Stimulated activated CD4-positive, alpha-beta T cell treated with anti-CD3 and anti-CD28 coated beads, Interleukin-1b, Interleukin-23, amount 100 ng/mL, for 48 hours (primary cell): ENCODE results near the gene ABCG1.
"Not testable (repeated sequence)": the region's sequence is repeated elsewhere in the genome, so short reads cannot be mapped to it uniquely, and the experiment has no call there.

Source experiments
- DNase-seq: peaks from one replicate; pipeline ENCODE4 v3.0.0-alpha.2; 2020

ABCG1 gene

GRCh38 chr21:42218836-42219605 is at the start of gene ABCG1:
Gene ABCG1 (plus strand): TSS chr21:42219140. CDS start chr21:42219263, 123 bp downstream.
- DNase-seq: peak; percentile 34

- DNase-seq: no peak
Observed at GRCh38 chr21:42169758-42170157, 49.2 kb upstream of the ABCG1 start.

DNA sequence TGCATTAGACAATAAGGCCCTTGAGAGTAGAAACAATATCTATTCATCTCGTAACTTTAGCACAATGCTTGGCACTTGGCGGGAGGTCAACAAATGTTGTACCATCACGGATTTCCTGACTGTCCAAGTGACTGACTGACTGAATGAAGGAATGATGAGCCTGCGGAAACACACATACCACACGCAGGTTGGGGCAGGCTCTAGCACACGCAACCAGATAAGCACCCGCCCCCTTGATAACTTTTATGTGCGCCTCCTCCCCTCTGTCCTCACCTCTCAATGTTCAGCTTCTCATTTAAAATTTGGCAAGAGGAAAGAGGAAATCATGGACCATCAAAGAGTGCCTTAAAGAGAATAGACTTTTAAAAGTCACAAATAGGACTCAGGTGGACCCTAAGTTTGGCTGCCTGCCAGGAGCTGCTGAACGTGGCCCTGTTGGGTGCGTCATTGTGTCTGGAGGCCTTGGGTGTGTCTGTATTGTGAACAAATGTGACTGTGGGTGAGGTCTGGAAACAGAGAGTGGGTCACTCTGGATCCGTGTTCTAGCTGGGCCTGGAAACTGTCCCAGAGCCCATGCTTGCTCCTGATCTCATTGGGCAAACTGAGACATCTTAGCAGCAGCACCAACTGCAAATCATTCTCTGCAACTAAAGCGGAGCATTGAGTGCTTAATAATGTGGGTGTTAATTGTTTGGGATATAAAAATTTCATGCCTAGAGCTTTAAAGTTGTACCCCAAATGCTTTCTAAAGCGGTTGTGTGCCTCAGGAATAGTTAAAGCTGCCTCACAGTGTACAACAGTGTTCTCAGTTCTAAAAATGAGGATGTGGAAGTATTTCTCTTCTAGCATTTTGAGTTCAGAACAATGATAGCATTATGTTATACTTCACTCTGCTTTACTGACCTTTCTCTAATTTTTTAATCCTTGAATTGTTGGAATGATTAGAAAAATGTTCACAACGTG is 47.6 kb upstream of the ABCG1 start:
- no peak for DNase-seq

DNA sequence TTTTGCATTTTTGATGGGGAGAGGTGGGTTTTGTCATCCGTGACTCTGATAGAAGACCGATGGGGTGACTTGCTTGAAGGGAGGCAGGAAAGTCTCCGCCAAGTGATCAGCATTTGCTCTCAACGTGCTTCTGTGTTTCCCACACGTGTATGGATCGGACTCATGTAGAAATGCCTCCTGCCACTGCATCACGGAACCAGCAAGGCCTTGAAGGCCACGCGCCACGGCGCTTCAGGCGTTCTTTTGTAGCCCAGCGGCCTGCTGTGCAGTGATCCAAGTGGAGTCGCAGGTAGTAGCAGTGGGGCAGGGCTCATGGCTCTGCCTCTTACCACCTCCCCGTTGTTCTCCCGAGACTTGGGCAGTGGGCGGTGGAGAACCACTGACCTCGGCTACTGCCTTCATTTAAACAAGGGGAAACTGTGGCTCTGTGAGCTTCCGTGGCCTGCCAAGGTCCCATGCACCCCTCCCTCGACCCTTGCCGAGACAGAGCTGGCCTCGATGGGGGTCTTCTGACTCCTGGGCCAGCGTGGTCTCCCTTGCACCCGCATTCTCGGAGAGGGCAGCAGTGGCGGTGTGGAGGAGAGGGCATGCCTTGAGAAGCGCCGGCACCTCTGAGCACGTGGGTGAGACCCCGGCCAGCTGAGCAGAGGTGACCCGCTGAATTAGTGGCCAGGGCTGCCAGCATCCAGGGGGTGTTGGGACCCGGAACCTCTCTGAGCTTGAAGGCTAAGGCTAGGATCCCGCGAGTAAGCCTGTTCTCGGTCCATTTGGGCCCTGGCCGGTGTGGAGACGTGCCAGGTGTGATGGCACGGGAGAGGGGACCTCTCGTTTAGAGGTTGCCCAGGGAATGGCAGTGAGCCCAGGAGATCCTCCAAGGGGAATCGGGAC is 46.1 kb upstream of the ABCG1 start:
- no peak for DNase-seq

- no peak for DNase-seq
Observed at GRCh38 chr21:42174173-42174572, 44.8 kb upstream of the ABCG1 start.

GRCh38 chr21:42175110-42175710 is 43.7 kb upstream of the ABCG1 start:
- no peak for DNase-seq

- no peak for DNase-seq
Observed at GRCh38 chr21:42176859-42177258, 42.1 kb upstream of the ABCG1 start.

GRCh38 chr21:42179316-42179715 is 39.6 kb upstream of the ABCG1 start:
- DNase-seq: no peak

- not testable (repeated sequence) for DNase-seq
Observed at GRCh38 chr21:42180001-42180400, 38.9 kb upstream of the ABCG1 start.

- no peak for DNase-seq
Observed at GRCh38 chr21:42182713-42183371, 36.1 kb upstream of the ABCG1 start.

DNA sequence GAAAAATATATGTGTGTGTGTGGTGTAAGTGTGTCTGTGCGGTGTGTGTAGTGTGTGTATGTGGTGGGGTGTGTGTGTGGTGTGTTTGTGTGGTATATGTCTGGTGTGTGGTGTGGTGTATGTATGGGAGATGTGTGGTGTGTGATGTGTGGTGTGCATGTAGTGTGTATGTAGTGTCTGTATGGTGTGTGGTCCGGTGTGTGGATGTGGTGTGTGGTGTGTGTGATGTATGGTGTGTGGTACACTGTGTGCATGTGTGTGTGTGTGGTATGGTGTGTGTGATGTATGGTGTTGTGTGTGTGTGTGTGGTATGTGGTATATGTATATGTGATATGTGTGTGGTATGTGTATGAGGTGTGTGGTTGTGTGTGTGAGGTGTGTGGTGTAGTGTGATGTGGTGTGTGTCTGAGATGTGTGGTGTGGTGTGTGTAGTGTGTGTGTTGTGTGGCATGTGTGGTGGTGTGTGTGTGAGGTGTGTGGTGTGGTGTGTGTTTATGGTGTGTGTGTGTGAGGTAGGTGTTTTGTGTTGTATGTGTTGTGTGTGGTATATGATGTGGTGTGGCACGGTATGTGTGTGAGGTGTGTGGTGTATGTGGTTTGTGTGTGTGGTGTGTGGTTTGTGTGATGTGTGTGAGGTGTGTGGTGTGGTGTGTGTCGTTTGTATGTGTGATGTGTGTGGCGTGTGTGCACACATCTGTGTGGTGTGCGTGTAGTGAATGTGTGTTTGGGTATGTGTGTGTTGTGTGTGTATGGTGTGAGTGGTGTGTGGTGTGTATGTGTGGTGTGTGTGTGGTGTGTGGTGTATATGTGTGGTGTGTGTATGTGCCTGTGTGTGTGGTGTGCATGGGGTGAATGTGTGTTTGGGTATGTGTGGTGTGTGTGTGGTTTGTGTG is 35.3 kb upstream of the ABCG1 start:
- no peak for DNase-seq

DNA sequence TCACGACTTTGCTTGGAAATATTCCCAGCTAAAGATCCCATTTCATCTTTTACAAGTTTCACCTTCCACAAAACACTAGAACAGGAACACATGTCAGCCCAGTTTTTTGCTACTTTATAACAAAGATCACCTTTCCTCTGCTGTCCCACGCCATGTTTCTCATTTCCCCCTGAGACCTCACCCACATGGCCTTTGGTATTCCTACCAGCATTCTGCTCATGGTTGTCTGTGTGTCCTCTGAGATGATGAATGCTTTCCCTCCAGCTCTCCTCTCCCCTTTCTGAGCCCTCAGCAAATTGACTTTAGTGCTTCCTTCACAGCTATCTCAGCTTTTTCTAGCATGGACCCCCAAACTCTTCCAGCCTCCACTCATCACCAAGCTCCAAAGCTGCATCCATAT is 32.3 kb upstream of the ABCG1 start:
- DNase-seq: no peak

- peak; percentile 82 for DNase-seq
Observed at GRCh38 chr21:42187976-42188653, 30.8 kb upstream of the ABCG1 start.

GRCh38 chr21:42188663-42189062 is 30.3 kb upstream of the ABCG1 start:
- DNase-seq: no peak

GRCh38 chr21:42189431-42189830 is 29.5 kb upstream of the ABCG1 start:
- DNase-seq: no peak

DNA sequence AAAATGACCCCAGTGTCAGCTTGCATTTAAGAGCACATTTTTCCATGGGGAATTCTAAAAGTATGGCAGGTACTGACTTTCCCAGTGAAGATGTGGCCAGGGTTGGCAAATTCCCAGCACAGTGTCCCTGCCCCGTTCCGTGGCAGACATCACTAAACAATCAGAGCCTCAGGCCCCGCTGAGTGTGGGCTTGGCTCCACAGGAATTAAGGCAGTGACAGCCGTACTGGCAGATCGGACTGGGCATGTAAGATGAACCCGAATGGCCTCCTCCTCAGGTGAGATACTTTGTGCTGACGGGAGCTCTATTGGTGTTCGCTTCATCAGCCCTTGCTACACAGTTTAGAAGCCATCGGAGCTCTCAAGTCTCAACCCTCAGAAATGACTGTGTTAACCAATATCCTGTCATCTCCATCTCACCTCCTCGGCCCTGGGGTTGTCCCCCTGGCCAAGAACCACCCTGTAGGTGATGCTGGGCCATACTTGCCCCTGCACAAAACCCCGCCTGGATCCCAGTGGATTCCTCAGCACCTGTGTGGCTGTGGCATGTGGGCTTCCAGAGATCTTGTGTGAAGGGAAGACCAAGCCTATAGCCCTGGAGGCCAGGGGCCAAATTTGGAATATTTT is 29.0 kb upstream of the ABCG1 start:
- DNase-seq: peak; percentile 47

GRCh38 chr21:42190486-42190863 is 28.5 kb upstream of the ABCG1 start:
- no peak for DNase-seq

- DNase-seq: no peak
Observed at GRCh38 chr21:42191064-42191463, 27.9 kb upstream of the ABCG1 start.

- DNase-seq: no peak
Observed at GRCh38 chr21:42191696-42192595, 27.0 kb upstream of the ABCG1 start.
